GM12878 (cell line): ENCODE results near the gene CPNE9. TPM values are rescaled to one million over a fixed set of nuclear protein-coding genes. Genes with fewer than 3 reads are reported as not detected.

Experiments
- ATAC-seq: fragments of 200-7000 bp; cut with Tn5 transposase; 3 replicates; pipeline ENCODE4 v1.9.1; 2020; ENCODE audit warnings: mild to moderate bottlenecking, moderate library complexity
- Bru-seq: library from RNA; stranded (reverse); fragments of 400-500 nt; gene quantifications from one replicate; lab custom pipeline; 2021; lab: Mats Ljungman, UMichigan
- BruChase-seq, 2 experiments: library from RNA; stranded (reverse); fragments of 400-500 nt; gene quantifications; one replicate each; lab custom pipeline; 2021; lab: Mats Ljungman, UMichigan
- BruUV-seq: library from RNA; stranded (reverse); fragments of 400-500 nt; replicated peaks from 2 replicates; lab custom pipeline; 2021; lab: Mats Ljungman, UMichigan
- CTCF ChIA-PET: fragments of 300-600 bp; sonication (Branson Sonifier 250); formaldehyde crosslinking; extraction: SDS; loops from one replicate; lab custom pipeline; 2021; ENCODE audit warnings: inconsistent platforms; lab: Yijun Ruan, JAX
- POLR2A ChIA-PET: fragments of 350-600 bp; formaldehyde crosslinking; extraction: SDS; loops from one replicate; lab custom pipeline; 2021; ENCODE audit warnings: inconsistent platforms; lab: Charles Lee
- RAD21 ChIA-PET: fragments of 300-600 bp; sonication (Branson Sonifier 250); formaldehyde crosslinking; loops from one replicate; lab custom pipeline; 2023; ENCODE audit warnings: antibody characterized with exemption; ENCODE audit not compliant: unreplicated experiment; lab: Charles Lee
- SMC1A ChIA-PET: fragments of 300-600 bp; sonication (Branson Sonifier 250); formaldehyde crosslinking; loops from one replicate; lab custom pipeline; 2023; ENCODE audit not compliant: unreplicated experiment, uncharacterized antibody; lab: Charles Lee
- DNase-seq: peaks from one replicate; pipeline ENCODE4 v3.0.0-alpha.2; 2011; ENCODE audit warnings: low read depth, low spot score
- FAIRE-seq: peaks from 3 replicates; lab custom pipeline; 2011; peaks lifted over from hg19 to GRCh38; lab: Jason Lieb, UNC
- H2AFZ ChIP-seq: 2 replicates; pipeline ENCODE4 v1.6.0; 2011; ENCODE audit warnings: low read depth, low read length, control low read depth; ENCODE audit not compliant: control insufficient read depth
- H3K27ac ChIP-seq: 2 replicates; pipeline ENCODE4 v1.5.1; 2011; ENCODE audit warnings: control low read depth; ENCODE audit not compliant: control insufficient read depth, insufficient read depth
- H3K27me3 ChIP-seq, 2 experiments: replicated peaks in 1 of 2; 2 replicates each; pipeline versions ENCODE4 v1.6.0 to v1.6.1; 2011; ENCODE audit warnings: low read length in 1 of 2; ENCODE audit not compliant: control insufficient read depth in 2 of 2, insufficient read depth in 2 of 2
- H3K36me3 ChIP-seq, 2 experiments: 2 replicates each; pipeline ENCODE4 v1.5.1; 2011; ENCODE audit warnings: low read length in 1 of 2; ENCODE audit not compliant: control insufficient read depth in 2 of 2, insufficient read depth in 2 of 2
- H3K4me1 ChIP-seq: 2 replicates; pipeline ENCODE4 v1.6.1; 2011; ENCODE audit warnings: mild to moderate bottlenecking, low read length, moderate library complexity, mixed read lengths; ENCODE audit not compliant: control insufficient read depth, insufficient read depth
- H3K4me2 ChIP-seq: 2 replicates; pipeline ENCODE4 v1.6.0; 2011; ENCODE audit warnings: control low read depth; ENCODE audit not compliant: control insufficient read depth, insufficient read depth
- H3K4me3 ChIP-seq: fragments of 200-600 bp; sonication (generic); 2 replicates; pipeline ENCODE4 v1.5.1; 2016
- H3K79me2 ChIP-seq: 2 replicates; pipeline ENCODE4 v1.6.0; 2011; ENCODE audit warnings: low read length; ENCODE audit not compliant: control insufficient read depth, insufficient read depth
- H3K9ac ChIP-seq: 2 replicates; pipeline ENCODE4 v1.8.0; 2011; ENCODE audit warnings: low read length, control low read depth, mixed read lengths; ENCODE audit not compliant: control insufficient read depth, insufficient read depth
- H3K9me3 ChIP-seq: replicated peaks from 3 replicates; pipeline ENCODE4 v1.5.1; 2011; ENCODE audit warnings: mild to moderate bottlenecking, low read length; ENCODE audit not compliant: control insufficient read depth, insufficient read depth
- H4K20me1 ChIP-seq: 2 replicates; pipeline ENCODE4 v1.6.0; 2011; ENCODE audit not compliant: control insufficient read depth, insufficient read depth
- BHLHE40 ChIP-seq, 2 experiments: fragments of 450-650 bp in 1 of 2; IDR thresholded peaks; 2 replicates each; pipeline ENCODE4 v1.6.1; 2011 to 2017; ENCODE audit warnings: low read depth in 2 of 2, borderline replicate concordance in 1 of 2, improper control_type of control experiment in 1 of 2, low read length in 1 of 2, mild to moderate bottlenecking in 1 of 2
- CHD1 ChIP-seq: IDR thresholded peaks from 2 replicates; pipeline ENCODE4 v1.6.1; 2012; ENCODE audit warnings: low read depth, low read length, improper control_type of control experiment
- EZH2 ChIP-seq: IDR thresholded peaks from 2 replicates; pipeline ENCODE4 v1.6.1; 2012; ENCODE audit warnings: low read depth, mild to moderate bottlenecking, control low read depth, inconsistent platforms, low read length, borderline replicate concordance; ENCODE audit not compliant: control insufficient read depth
- HCFC1 ChIP-seq: fragments of 150-350 bp; IDR thresholded peaks from 2 replicates; pipeline ENCODE4 v1.6.1; 2014; ENCODE audit warnings: low read length
- HDAC2 ChIP-seq: fragments of 200-600 bp; sonication (generic); IDR thresholded peaks from 2 replicates; pipeline ENCODE4 v1.6.1; 2017
- IRF4 ChIP-seq: IDR thresholded peaks from 2 replicates; pipeline ENCODE4 v1.6.1; 2011; ENCODE audit warnings: low read depth, low read length
- KLF5 ChIP-seq: fragments of 450-650 bp; IDR thresholded peaks from 2 replicates; pipeline ENCODE4 v1.6.1; 2014; ENCODE audit warnings: mild to moderate bottlenecking; ENCODE audit not compliant: partially characterized antibody
- NFIC ChIP-seq: IDR thresholded peaks from 2 replicates; pipeline ENCODE4 v1.6.1; 2012; ENCODE audit warnings: low read depth, mild to moderate bottlenecking, inconsistent platforms, low read length, moderate library complexity
- POLR2AphosphoS2 ChIP-seq: IDR thresholded peaks from 2 replicates; pipeline ENCODE4 v1.6.1; 2011; ENCODE audit warnings: low read depth, mild to moderate bottlenecking, low read length, improper control_type of control experiment, moderate library complexity
- SP1 ChIP-seq: IDR thresholded peaks from one replicate; pipeline ENCODE4 v1.6.1; 2011; ENCODE audit warnings: low read depth, low read length
- TAF1 ChIP-seq: IDR thresholded peaks from 2 replicates; pipeline ENCODE4 v1.6.1; 2011; ENCODE audit warnings: mild to moderate bottlenecking, low read depth, low read length, borderline replicate concordance
- TARDBP ChIP-seq: IDR thresholded peaks from 2 replicates; pipeline ENCODE4 v1.6.1; 2016; ENCODE audit warnings: borderline replicate concordance
- WGBS: methylation state at CpG from one replicate; pipeline ENCODE4 v1.1.6; 2016; ENCODE audit warnings: low lambda C conversion rate; ENCODE audit not compliant: insufficient replicate concordance, insufficient coverage; ENCODE audit errors: missing lambda C conversion rate; 5-methylcytosine and 5-hydroxymethylcytosine counted together
- in situ Hi-C: fragments of 300-500 bp; cut with MboI; formaldehyde crosslinking; loops from 9 replicates; pipeline ENCODE4 v1.14.3; 2018; ENCODE audit warnings: mixed read lengths
- intact Hi-C: fragments of 100-400 bp; cut with micrococcal nuclease; formaldehyde crosslinking; loops from one replicate; pipeline ENCODE4 v1.14.2; 2022; ENCODE audit not compliant: unreplicated experiment
- long read RNA-seq, 2 experiments: library from polyadenylated mRNA; unstranded; transcript quantifications; one replicate each; pipeline ENCODE4 v2.0.0, GENCODE V29; 2019 to 2020
- polyA minus RNA-seq, 3 experiments: library from RNA; depleted of rRNA, polyadenylated mRNA; stranded (reverse); fragments of >200 nt; gene quantifications; 2 replicates each; pipeline ENCODE4 v1.2.3, GENCODE V29; 2011
- polyA plus RNA-seq, 11 experiments: library from polyadenylated mRNA; depleted of rRNA in 4 of 11; unstranded in 6 of 11; stranded (reverse) in 5 of 11; fragments of >200 nt; fragmentation: Nextera tagmentation in 4 of 11; fragmentation: Illumina TruSeq in 1 of 11; extraction: Ambion mirVana in 4 of 11; extraction: Trizol in 1 of 11; gene quantifications; 1 replicate in 1 of 11; 2 replicates in 10 of 11; pipeline versions ENCODE4 v1.2.1 to v1.2.3, GENCODE V29; 2011 to 2016; ENCODE audit warnings: inconsistent platforms in 2 of 11, missing spikeins in 2 of 11, low read depth in 1 of 11
- total RNA-seq, 4 experiments: library from RNA; depleted of rRNA in 3 of 4; stranded (reverse); fragments of >200 nt in 3 of 4; fragmentation: Illumina TruSeq in 1 of 4; extraction: Trizol in 1 of 4; gene quantifications; 2 replicates each; pipeline versions ENCODE4 v1.2.1 to v1.2.3, GENCODE V29; 2013 to 2021
- TF ChIP-seq, protein P1 (sequence below): IDR thresholded peaks from 2 replicates; pipeline ENCODE4 v1.6.1; 2011; ENCODE audit warnings: borderline replicate concordance, low read depth, mild to moderate bottlenecking, moderate library complexity, mixed read lengths, low read length; ENCODE audit not compliant: insufficient read depth; ENCODE audit errors: extremely low read length
- TF ChIP-seq, protein P2 (sequence below): fragments of 150-350 bp; IDR thresholded peaks from 2 replicates; pipeline ENCODE4 v1.6.1; 2014; ENCODE audit warnings: mild to moderate bottlenecking, low read depth, low read length
- TF ChIP-seq, protein P3 (sequence below): fragments of 450-650 bp; IDR thresholded peaks from 2 replicates; pipeline ENCODE4 v1.6.1; 2016; ENCODE audit warnings: mild to moderate bottlenecking

CPNE9 gene, protein sequence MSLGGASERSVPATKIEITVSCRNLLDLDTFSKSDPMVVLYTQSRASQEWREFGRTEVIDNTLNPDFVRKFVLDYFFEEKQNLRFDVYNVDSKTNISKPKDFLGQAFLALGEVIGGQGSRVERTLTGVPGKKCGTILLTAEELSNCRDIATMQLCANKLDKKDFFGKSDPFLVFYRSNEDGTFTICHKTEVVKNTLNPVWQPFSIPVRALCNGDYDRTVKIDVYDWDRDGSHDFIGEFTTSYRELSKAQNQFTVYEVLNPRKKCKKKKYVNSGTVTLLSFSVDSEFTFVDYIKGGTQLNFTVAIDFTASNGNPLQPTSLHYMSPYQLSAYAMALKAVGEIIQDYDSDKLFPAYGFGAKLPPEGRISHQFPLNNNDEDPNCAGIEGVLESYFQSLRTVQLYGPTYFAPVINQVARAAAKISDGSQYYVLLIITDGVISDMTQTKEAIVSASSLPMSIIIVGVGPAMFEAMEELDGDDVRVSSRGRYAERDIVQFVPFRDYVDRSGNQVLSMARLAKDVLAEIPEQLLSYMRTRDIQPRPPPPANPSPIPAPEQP
- not detected in 2 replicates for total RNA-seq (2013; cell fraction: nucleolus; rRNA removed)
- total RNA-seq (2014; rRNA removed): not detected in 2 replicates
- total RNA-seq (2014; rRNA removed; fragmentation: Illumina TruSeq; extraction: Trizol): not detected in 2 replicates
- total RNA-seq (2021): not detected in 2 replicates
- polyA plus RNA-seq (2011; ENCODE audit: low read depth): not detected
- polyA plus RNA-seq (2011; rRNA removed): 0.05 TPM in 1 of 2 replicates, not detected in the other
- 0.04 TPM in 1 of 2 replicates, not detected in the other for polyA plus RNA-seq (2011; cell fraction: cytosol; rRNA removed)
- 0.12 and 0.18 TPM in 2 replicates for polyA plus RNA-seq (2011; cell fraction: nucleus; rRNA removed)
- polyA plus RNA-seq (2012): 0.09 TPM in 1 of 2 replicates, not detected in the other
- not detected in 2 replicates for polyA plus RNA-seq (2014; fragmentation: Illumina TruSeq; extraction: Trizol)
- polyA plus RNA-seq (2014; fragmentation: Nextera tagmentation; extraction: Ambion mirVana): under 1 TPM in 1 of 2 experiments, not detected in 1; 0.02 TPM
- polyA plus RNA-seq (2014; rRNA removed): 0.12 TPM in 1 of 2 replicates, not detected in the other
- not detected for polyA plus RNA-seq (2016; fragmentation: Nextera tagmentation; extraction: Ambion mirVana)
- polyA minus RNA-seq (2011; rRNA and poly(A)+ RNA removed): not detected in 2 replicates
- not detected in 2 replicates for polyA minus RNA-seq (2011; cell fraction: cytosol; rRNA and poly(A)+ RNA removed)
- 0.24 TPM in 1 of 2 replicates, not detected in the other for polyA minus RNA-seq (2011; cell fraction: nucleus; rRNA and poly(A)+ RNA removed)
- percentile 22 among the genes with signal in this experiment for Bru-seq, nascent RNA
- BruChase-seq, experiment 1, labeled RNA remaining after a 6-hour chase: percentile 20 among the genes with signal in this experiment
- BruChase-seq, experiment 2, labeled RNA remaining after a 2-hour chase: percentile 30 among the genes with signal in this experiment
- long read RNA-seq, experiment 1: 0 reads
- long read RNA-seq, experiment 2: 0 reads

DNA sequence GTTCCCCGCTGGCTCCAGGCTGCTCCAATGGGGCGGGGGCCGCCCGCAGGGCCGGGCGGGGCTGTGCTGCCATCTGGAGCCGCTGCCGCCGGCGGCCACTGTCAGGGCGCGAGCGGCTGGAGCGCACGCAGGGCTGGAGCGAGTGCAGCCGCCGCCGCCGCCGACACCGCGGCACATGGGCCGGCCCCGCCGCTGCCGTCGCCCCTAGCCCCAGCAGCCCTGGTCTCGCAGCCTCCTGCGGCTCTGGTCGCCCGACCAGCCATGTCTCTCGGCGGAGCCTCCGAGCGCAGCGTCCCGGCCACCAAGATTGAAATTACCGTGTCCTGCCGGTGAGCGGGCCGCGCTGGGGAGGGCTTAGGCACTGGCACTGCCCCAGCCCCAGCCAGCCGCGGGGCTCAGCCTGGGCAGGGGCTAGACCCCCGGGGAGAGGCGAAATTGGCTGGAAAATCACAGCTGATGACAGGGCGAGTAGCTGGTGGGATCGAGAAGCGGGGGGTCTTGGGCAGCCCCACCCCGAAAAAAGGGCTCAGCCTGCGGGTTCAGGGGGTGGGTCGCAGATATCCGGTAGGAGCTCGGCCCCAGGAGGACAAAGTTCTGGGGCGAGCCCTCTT, at the start of gene CPNE9:
Gene CPNE9 (plus strand): TSS at position 98 of the 611 bp plus-strand sequence. CDS start 164 bp downstream, at position 262.
- in situ Hi-C loops: no loop called here
- Histone ChIP-seq H3K4me1 (no peaks in the 10 kb centered on the region), H3K27me3 (peaks cover 0 to 3% of the 10 kb centered on the region in 2 experiments; a peak in 1 of 4 replicates), H4K20me1 (no peaks in the 10 kb centered on the region), H3K36me3 (no peaks in the 10 kb centered on the region; a peak in 2 of 4 replicates), H3K79me2 (no peaks in the 10 kb centered on the region), H3K4me2 (no peak within 1 kb of the TSS), H3K27ac (no peak within 1 kb of the TSS), H3K9ac (no peak within 1 kb of the TSS), H3K4me3 (no peak within 1 kb of the TSS), H2AFZ (no peak within 1 kb of the TSS), H3K9me3 (no peaks in the 10 kb centered on the region)
- BruUV-seq: no TSS peak
- 33% methylated on average over 37 of the region's 56 CpGs for WGBS
- intact Hi-C loops: no loop called here
- no peak for FAIRE-seq
- POLR2A ChIA-PET: no interaction called here
- CTCF ChIA-PET: no interaction called here
- SMC1A ChIA-PET: interaction anchor here (1.2 kb wide), 1 partner anchor 12 kb away, joined by 8 read pairs; no protein-coding TSS in a partner anchor
- RAD21 ChIA-PET: no interaction called here
- ATAC-seq: peak; percentile 33
- no peak for DNase-seq
- TF ChIP-seq, protein P1, sequence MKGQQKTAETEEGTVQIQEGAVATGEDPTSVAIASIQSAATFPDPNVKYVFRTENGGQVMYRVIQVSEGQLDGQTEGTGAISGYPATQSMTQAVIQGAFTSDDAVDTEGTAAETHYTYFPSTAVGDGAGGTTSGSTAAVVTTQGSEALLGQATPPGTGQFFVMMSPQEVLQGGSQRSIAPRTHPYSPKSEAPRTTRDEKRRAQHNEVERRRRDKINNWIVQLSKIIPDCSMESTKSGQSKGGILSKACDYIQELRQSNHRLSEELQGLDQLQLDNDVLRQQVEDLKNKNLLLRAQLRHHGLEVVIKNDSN: no peak
- TF ChIP-seq TAF1 (no peak), NFIC (no peak), POLR2AphosphoS2 (no peak), IRF4 (no peak), HCFC1 (no peak), EZH2 (no peak), CHD1 (no peak), TARDBP (no peak), BHLHE40 (IDR thresholded peaks at IDR 0.05; ENCODE audit: borderline replicate concordance in 1 of 2, low read depth in 2 of 2, low read length in 1 of 2) (no peak), KLF5 (no peak), HDAC2 (no peak), SP1 (no peak)
- TF ChIP-seq, protein P2, sequence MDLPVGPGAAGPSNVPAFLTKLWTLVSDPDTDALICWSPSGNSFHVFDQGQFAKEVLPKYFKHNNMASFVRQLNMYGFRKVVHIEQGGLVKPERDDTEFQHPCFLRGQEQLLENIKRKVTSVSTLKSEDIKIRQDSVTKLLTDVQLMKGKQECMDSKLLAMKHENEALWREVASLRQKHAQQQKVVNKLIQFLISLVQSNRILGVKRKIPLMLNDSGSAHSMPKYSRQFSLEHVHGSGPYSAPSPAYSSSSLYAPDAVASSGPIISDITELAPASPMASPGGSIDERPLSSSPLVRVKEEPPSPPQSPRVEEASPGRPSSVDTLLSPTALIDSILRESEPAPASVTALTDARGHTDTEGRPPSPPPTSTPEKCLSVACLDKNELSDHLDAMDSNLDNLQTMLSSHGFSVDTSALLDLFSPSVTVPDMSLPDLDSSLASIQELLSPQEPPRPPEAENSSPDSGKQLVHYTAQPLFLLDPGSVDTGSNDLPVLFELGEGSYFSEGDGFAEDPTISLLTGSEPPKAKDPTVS: no peak
- TF ChIP-seq, protein P3, sequence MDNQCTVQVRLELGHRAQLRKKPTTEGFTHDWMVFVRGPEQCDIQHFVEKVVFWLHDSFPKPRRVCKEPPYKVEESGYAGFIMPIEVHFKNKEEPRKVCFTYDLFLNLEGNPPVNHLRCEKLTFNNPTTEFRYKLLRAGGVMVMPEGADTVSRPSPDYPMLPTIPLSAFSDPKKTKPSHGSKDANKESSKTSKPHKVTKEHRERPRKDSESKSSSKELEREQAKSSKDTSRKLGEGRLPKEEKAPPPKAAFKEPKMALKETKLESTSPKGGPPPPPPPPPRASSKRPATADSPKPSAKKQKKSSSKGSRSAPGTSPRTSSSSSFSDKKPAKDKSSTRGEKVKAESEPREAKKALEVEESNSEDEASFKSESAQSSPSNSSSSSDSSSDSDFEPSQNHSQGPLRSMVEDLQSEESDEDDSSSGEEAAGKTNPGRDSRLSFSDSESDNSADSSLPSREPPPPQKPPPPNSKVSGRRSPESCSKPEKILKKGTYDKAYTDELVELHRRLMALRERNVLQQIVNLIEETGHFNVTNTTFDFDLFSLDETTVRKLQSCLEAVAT: no peak
